ENCODE results near the gene ETFDH.

Gene ETFDH

DNA sequence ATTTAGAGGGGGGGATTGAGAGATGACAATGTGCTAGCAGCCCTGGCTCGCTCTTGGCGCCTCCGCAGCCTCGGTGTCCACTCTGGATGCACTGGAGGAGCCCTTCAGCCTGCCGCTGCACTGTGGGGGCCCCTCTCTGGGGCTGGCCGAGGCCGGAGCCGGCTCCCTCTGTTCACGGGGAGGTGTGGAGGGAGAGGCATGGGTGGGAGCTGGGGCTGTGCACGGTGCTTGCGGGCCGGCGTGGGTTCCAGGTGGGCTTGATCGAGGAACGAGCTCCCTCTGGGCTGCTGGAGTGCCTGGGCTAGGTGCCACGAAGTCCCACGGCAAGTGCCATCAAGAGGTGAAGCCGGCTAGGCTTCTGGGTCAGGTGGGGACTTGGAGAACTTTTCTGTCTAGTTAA lies 7.3 kb upstream of the ETFDH start:
- no peak for DNase-seq (ENCODE audit: extremely low read depth, low read depth)
- no peak overlapping the region for H3K4me3 ChIP-seq (replicated peaks; ENCODE audit: low read depth, low read length)
- TF ChIP-seq, protein P1, sequence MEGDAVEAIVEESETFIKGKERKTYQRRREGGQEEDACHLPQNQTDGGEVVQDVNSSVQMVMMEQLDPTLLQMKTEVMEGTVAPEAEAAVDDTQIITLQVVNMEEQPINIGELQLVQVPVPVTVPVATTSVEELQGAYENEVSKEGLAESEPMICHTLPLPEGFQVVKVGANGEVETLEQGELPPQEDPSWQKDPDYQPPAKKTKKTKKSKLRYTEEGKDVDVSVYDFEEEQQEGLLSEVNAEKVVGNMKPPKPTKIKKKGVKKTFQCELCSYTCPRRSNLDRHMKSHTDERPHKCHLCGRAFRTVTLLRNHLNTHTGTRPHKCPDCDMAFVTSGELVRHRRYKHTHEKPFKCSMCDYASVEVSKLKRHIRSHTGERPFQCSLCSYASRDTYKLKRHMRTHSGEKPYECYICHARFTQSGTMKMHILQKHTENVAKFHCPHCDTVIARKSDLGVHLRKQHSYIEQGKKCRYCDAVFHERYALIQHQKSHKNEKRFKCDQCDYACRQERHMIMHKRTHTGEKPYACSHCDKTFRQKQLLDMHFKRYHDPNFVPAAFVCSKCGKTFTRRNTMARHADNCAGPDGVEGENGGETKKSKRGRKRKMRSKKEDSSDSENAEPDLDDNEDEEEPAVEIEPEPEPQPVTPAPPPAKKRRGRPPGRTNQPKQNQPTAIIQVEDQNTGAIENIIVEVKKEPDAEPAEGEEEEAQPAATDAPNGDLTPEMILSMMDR (IDR thresholded peaks at IDR 0.05; ENCODE audit: low read depth, low read length, missing control alignments), result no peak

DNA sequence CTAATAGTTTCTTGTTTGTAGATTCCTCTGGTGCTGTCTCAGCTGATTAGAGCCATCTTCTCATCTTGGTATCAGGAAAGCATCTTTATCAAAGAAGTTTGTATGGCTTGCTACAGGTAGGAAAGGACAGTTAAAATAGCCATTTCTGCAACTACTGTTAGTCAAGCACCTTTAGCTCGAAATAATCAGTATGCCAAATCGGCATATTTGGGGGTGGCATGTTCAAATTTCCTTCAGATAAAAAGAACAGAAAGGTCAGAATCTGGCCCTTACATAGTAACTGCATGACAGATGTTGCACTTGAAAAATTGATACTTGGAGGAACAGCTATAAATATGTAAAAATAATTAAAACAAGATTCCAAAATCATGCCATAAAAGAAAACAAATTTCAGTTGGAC lies 5.2 kb upstream of the ETFDH start:
- H3K4me3 ChIP-seq (replicated peaks; ENCODE audit: low read depth, low read length), result no peak overlapping the region
- DNase-seq (ENCODE audit: extremely low read depth, low read depth), result no peak
- TF ChIP-seq, protein P1 (IDR thresholded peaks at IDR 0.05; ENCODE audit: low read depth, low read length, missing control alignments), result no peak

DNA sequence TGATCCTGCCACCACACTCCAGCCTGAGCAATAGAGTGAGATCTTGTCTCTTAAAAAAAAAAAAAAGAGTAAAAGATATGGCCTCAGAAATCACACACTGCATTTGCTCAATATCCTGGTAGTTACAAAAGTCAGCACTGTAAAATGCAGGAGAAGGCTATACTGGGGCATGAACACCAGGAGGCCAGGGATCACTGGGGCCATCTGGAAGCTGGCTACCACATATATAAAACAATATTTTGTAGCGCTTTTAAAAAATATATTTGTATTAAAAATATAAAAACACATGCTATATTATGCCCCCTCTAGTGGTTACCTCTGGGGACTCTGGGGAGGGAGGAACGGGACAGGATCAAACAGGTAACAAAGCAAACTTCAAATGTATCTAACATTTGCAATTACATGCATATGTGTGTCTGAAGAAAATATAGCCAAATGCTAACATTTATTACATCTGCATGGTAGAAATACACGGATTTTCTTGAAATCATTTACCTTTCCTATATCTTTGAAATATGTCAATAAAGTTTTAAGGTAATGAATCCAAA lies 4.4 kb upstream of the ETFDH start:
- TF ChIP-seq, protein P1 (IDR thresholded peaks at IDR 0.05; ENCODE audit: low read depth, low read length, missing control alignments), result peak; percentile 69
- DNase-seq (ENCODE audit: extremely low read depth, low read depth), result peak; percentile 3
- H3K4me3 ChIP-seq (replicated peaks; ENCODE audit: low read depth, low read length), result no peak overlapping the region

DNA sequence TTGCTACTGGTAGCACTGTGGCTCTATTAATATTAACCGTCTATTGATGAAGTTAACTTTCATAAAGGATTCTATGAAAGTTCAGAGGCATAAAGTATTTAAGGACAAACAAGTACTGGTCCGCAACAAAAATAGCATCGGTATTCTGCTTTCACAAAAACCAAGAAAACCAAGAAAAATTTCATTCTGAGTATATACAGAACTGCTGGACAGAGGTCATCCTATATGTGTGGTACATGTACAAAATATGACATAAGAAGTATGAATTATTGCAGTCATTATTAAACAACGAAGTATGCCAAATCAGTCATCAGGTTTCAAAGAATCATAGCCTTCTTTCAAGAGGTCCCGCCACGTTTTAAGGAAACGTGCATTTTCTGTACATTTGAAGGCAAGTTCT lies 2.8 kb upstream of the ETFDH start:
- H3K4me3 ChIP-seq (replicated peaks; ENCODE audit: low read depth, low read length), result no peak overlapping the region
- TF ChIP-seq, protein P1 (IDR thresholded peaks at IDR 0.05; ENCODE audit: low read depth, low read length, missing control alignments), result no peak
- no peak for DNase-seq (ENCODE audit: extremely low read depth, low read depth)

DNA sequence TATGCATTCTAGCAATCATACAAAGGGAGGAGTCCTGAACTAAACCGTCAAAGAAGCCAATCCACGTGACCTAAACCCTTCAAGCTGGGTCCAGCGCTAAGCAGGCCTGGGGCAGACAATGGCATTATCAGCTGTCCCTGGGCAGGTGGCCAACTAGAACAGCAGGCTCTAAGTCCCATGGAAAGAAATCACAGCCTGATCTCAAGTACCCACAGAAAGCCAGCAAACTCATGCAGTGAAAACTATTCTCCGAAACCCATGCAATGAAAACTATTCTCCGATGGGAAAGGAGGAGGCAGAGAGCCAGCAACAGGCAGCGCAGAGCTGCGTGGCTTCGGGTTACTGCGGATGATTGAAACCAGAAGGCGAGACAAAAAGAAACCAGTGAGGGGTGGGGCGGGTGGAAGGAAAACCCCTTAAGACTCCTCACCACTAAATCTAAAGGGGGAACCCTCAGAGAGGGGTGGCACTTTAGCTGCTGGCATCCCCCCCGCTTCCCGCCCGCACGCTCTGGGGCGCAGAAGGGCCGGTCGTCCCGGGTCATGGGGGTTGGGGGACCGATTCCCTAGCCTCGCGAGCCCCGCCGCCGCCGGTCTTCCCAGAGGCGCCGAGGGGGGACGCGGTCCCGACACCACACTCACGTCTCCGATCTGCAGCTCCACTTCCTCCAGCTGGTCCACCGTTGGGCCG lies 976 bp upstream of the ETFDH start:
- H3K4me3 ChIP-seq (replicated peaks; ENCODE audit: low read depth, low read length), result peak overlapping the region; percentile 82
- DNase-seq (ENCODE audit: extremely low read depth, low read depth), result peak; percentile 51
- TF ChIP-seq, protein P1 (IDR thresholded peaks at IDR 0.05; ENCODE audit: low read depth, low read length, missing control alignments), result no peak

DNA sequence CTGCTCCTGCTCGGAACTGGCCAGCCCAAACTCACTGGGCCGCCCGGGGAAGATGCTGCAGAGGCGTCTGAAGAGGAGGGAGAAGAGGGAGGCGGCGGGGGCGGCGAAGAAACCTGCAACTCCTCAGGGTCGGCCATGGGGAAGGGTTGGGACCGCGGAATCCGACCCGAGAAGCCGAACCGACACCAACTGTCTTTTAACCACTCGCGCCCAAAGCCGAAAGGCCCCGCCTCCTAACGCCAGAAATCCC lies 506 bp upstream of the ETFDH start, which contains the start of gene C4orf46:
Gene C4orf46, minus strand, starts transcription at position 223 of the 250 bp plus-strand sequence. Its CDS starts 86 bp downstream, at position 137.
- peak within 1 kb of the TSS; percentile 82 for H3K4me3 ChIP-seq (replicated peaks; ENCODE audit: low read depth, low read length)
- TF ChIP-seq, protein P1 (IDR thresholded peaks at IDR 0.05; ENCODE audit: low read depth, low read length, missing control alignments), result no peak
- DNase-seq (ENCODE audit: extremely low read depth, low read depth), result no peak

DNA sequence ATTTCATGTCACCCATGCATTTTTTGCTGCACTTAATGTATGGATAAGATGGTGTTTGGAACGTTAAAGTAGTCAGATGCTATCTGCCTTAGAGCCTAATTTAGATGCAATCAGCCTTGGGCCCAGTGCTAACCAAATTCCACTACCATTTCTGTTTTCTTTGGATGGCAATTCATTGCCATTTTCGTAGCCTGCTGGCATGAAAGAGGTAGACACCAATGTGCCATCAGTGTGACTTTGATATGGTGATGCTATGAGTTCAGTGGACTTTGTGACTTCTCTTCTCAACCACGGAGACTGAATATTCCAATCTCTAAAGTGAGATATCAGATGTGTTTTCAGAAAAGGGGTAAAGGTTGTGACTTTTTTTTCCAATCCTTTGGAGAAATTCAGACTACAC lies 1.5 kb downstream of the ETFDH start:
- TF ChIP-seq, protein P1 (IDR thresholded peaks at IDR 0.05; ENCODE audit: low read depth, low read length, missing control alignments), result no peak
- DNase-seq (ENCODE audit: extremely low read depth, low read depth), result no peak
- H3K4me3 ChIP-seq (replicated peaks; ENCODE audit: low read depth, low read length), result no peak overlapping the region

All from HFF-Myc (cell line).